Neural cell (in vitro differentiated cells): ENCODE measurements around the gene CERT1. TPM values are rescaled to one million over a fixed set of nuclear protein-coding genes. Genes with fewer than 3 reads are reported as not detected.

Source experiments
- H2AFZ ChIP-seq: fragments of 200-600, 300-800 bp; sonication (generic), shearing (Covaris generic); 2 replicates; pipeline ENCODE4 v1.6.0; 2014; ENCODE audit warnings: low read depth, mild to moderate bottlenecking, antibody characterized with exemption, low read length, moderate library complexity
- H3F3A ChIP-seq: fragments of 200-600 bp; shearing (Covaris generic); 2 replicates; pipeline ENCODE4 v1.6.1; 2016; ENCODE audit warnings: mild to moderate bottlenecking, moderate library complexity, mixed read lengths, antibody characterized with exemption, low read length; ENCODE audit not compliant: insufficient read depth, poor library complexity, severe bottlenecking
- H3K27ac ChIP-seq: fragments of 200-600, 300-800 bp; sonication (generic), shearing (Covaris generic); 2 replicates; pipeline ENCODE4 v1.5.1; 2014; ENCODE audit warnings: mild to moderate bottlenecking, low read length, moderate library complexity
- H3K27me3 ChIP-seq: fragments of 300-800, 200-600 bp; sonication (generic), shearing (Covaris generic); 2 replicates; pipeline ENCODE4 v1.6.0; 2014; ENCODE audit warnings: mild to moderate bottlenecking, low read depth, low read length, moderate library complexity; ENCODE audit not compliant: insufficient read depth
- H3K36me3 ChIP-seq: fragments of 300-800, 200-600 bp; sonication (generic), shearing (Covaris generic); 2 replicates; pipeline ENCODE4 v1.5.1; 2014; ENCODE audit warnings: mild to moderate bottlenecking, antibody characterized with exemption, low read length, moderate library complexity; ENCODE audit not compliant: insufficient read depth
- H3K4me2 ChIP-seq: fragments of 300-800, 200-600 bp; sonication (generic), shearing (Covaris generic); 2 replicates; pipeline ENCODE4 v1.6.0; 2014; ENCODE audit warnings: mild to moderate bottlenecking, low read length
- H3K4me3 ChIP-seq: fragments of 300-800, 200-600 bp; sonication (generic), shearing (Covaris generic); 2 replicates; pipeline ENCODE4 v1.5.1; 2014; ENCODE audit warnings: mild to moderate bottlenecking, low read length, moderate library complexity
- H3K79me2 ChIP-seq: fragments of 200-600 bp; shearing (Covaris generic); replicated peaks from 2 replicates; pipeline ENCODE4 v1.6.0; 2014; ENCODE audit warnings: mild to moderate bottlenecking, low read length, moderate library complexity; ENCODE audit not compliant: insufficient read depth
- H3K9ac ChIP-seq: fragments of 300-800, 200-600 bp; sonication (generic), shearing (Covaris generic); 2 replicates; pipeline ENCODE4 v1.6.1; 2016; ENCODE audit warnings: mild to moderate bottlenecking, low read length, mixed read lengths
- H3K9me2 ChIP-seq: fragments of 200-600 bp; shearing (Covaris generic); 2 replicates; pipeline ENCODE4 v1.6.1; 2016; ENCODE audit warnings: mild to moderate bottlenecking, low read length, mixed read lengths; ENCODE audit not compliant: insufficient read depth
- H3K9me3 ChIP-seq: fragments of 200-600, 300-800 bp; sonication (generic), shearing (Covaris generic); 2 replicates; pipeline ENCODE4 v1.6.1; 2016; ENCODE audit warnings: mild to moderate bottlenecking, mixed run types, low read length, moderate library complexity, mixed read lengths
- H4K20me1 ChIP-seq: fragments of 200-600 bp; shearing (Covaris generic); 2 replicates; pipeline ENCODE4 v1.6.1; 2016; ENCODE audit warnings: mild to moderate bottlenecking, mixed run types; ENCODE audit not compliant: insufficient read depth
- CTCF ChIP-seq: fragments of 450-650 bp; IDR thresholded peaks from 2 replicates; pipeline ENCODE4 v1.5.1; 2014; ENCODE audit warnings: antibody characterized with exemption, mild to moderate bottlenecking, moderate library complexity; ENCODE audit not compliant: poor library complexity, severe bottlenecking
- EP300 ChIP-seq: fragments of 450-650 bp; conservative IDR thresholded peaks from 2 replicates; pipeline ENCODE4 v1.6.1; 2014; ENCODE audit warnings: antibody characterized with exemption, mild to moderate bottlenecking, moderate library complexity; ENCODE audit not compliant: poor library complexity, severe bottlenecking
- EZH2 ChIP-seq: fragments of 200-600, 300-800 bp; shearing (Covaris generic), sonication (generic); IDR thresholded peaks from 2 replicates; pipeline ENCODE4 v1.6.1; 2014; ENCODE audit warnings: antibody characterized with exemption, low read length, borderline replicate concordance, mild to moderate bottlenecking; ENCODE audit not compliant: insufficient read depth, poor library complexity, severe bottlenecking
- MXI1 ChIP-seq: fragments of 450-650 bp; conservative IDR thresholded peaks from 2 replicates; pipeline ENCODE4 v1.6.1; 2014; ENCODE audit warnings: antibody characterized with exemption, mild to moderate bottlenecking; ENCODE audit not compliant: poor library complexity, severe bottlenecking
- POLR2AphosphoS5 ChIP-seq: IDR thresholded peaks from 2 replicates; pipeline ENCODE4 v1.6.1; 2012
- RAD21 ChIP-seq: fragments of 450-650 bp; conservative IDR thresholded peaks from 2 replicates; pipeline ENCODE4 v1.6.1; 2014; ENCODE audit warnings: antibody characterized with exemption, mild to moderate bottlenecking, moderate library complexity
- REST ChIP-seq: IDR thresholded peaks from 2 replicates; pipeline ENCODE4 v1.6.1; 2012; ENCODE audit warnings: borderline replicate concordance
- SMC3 ChIP-seq: fragments of 450-650 bp; conservative IDR thresholded peaks from 2 replicates; pipeline ENCODE4 v1.6.1; 2014; ENCODE audit warnings: antibody characterized with exemption, mild to moderate bottlenecking, moderate library complexity; ENCODE audit not compliant: poor library complexity
- TAF1 ChIP-seq: IDR thresholded peaks from 2 replicates; pipeline ENCODE4 v1.6.1; 2012; ENCODE audit warnings: low read depth
- polyA plus RNA-seq: library from polyadenylated mRNA; depleted of rRNA; stranded (reverse); fragments of >200 nt; gene quantifications from 2 replicates; pipeline ENCODE4 v1.2.3, GENCODE V29; 2014

Gene CERT1
- polyA plus RNA-seq, 1 donor from 2014 or later = 24.3 TPM

- Histone ChIP-seq H3K9ac (no peak overlapping the region), H3K36me3 (no peaks in the 10 kb centered on the region), H3K79me2 (peaks cover 20% of the 10 kb centered on the region), H3K27me3 (no peaks in the 10 kb centered on the region), H2AFZ (no peak overlapping the region), H3K9me3 (no peaks in the 10 kb centered on the region), H3K9me2 (no peaks in the 10 kb centered on the region), H3K4me3 (no peak overlapping the region), H3K4me2 (no peak overlapping the region), H4K20me1 (no peaks in the 10 kb centered on the region), H3F3A (no peaks in the 10 kb centered on the region), H3K27ac (no peak overlapping the region)
- no peak for TF ChIP-seq RAD21
- TF ChIP-seq TAF1 = no peak
- no peak for TF ChIP-seq POLR2AphosphoS5
- no peak for TF ChIP-seq EZH2
- no peak for TF ChIP-seq SMC3
- TF ChIP-seq MXI1 = no peak
Observed at GRCh38 chr5:75475364-75475763, 36.1 kb downstream of the CERT1 start.

- Histone ChIP-seq H3K79me2 (peaks cover 33% of the 10 kb centered on the region), H3K9me2 (no peaks in the 10 kb centered on the region), H3K4me3 (no peak overlapping the region), H3F3A (no peaks in the 10 kb centered on the region), H4K20me1 (no peaks in the 10 kb centered on the region), H3K27me3 (no peaks in the 10 kb centered on the region), H3K9me3 (no peaks in the 10 kb centered on the region), H3K27ac (no peak overlapping the region), H3K4me2 (no peak overlapping the region), H3K36me3 (no peaks in the 10 kb centered on the region), H3K9ac (no peak overlapping the region), H2AFZ (no peak overlapping the region)
- TF ChIP-seq RAD21 = no peak
- TF ChIP-seq EZH2 = no peak
- no peak for TF ChIP-seq MXI1
- no peak for TF ChIP-seq SMC3
- no peak for TF ChIP-seq TAF1
- no peak for TF ChIP-seq CTCF
Observed at GRCh38 chr5:75473463-75473862, 38.0 kb downstream of the CERT1 start.

GRCh38 chr5:75472973-75473372, 38.5 kb downstream of the CERT1 start:
- H3K79me2 ChIP-seq = peaks cover 35% of the 10 kb centered on the region
- H3K27me3 ChIP-seq = no peaks in the 10 kb centered on the region
- H3K9me3 ChIP-seq = no peaks in the 10 kb centered on the region
- no peak overlapping the region for H2AFZ ChIP-seq
- no peak overlapping the region for H3K27ac ChIP-seq
- TF ChIP-seq TAF1 (no peak), POLR2AphosphoS5 (no peak), EZH2 (no peak), RAD21 (no peak), REST (no peak), SMC3 (no peak), CTCF (no peak), MXI1 (no peak), EP300 (no peak)
- H3K36me3 ChIP-seq = no peaks in the 10 kb centered on the region
- no peaks in the 10 kb centered on the region for H3K9me2 ChIP-seq
- H4K20me1 ChIP-seq = no peaks in the 10 kb centered on the region
- no peak overlapping the region for H3K4me2 ChIP-seq
- no peak overlapping the region for H3K4me3 ChIP-seq
- H3F3A ChIP-seq = no peaks in the 10 kb centered on the region
- no peak overlapping the region for H3K9ac ChIP-seq
